Karpas-422 (cell line): ENCODE results near the gene AATK. TPM values are rescaled to one million over a fixed set of nuclear protein-coding genes. Genes with fewer than 3 reads are reported as not detected.
"Not testable (repeated sequence)": the region's sequence is repeated elsewhere in the genome, so short reads cannot be mapped to it uniquely, and the experiment has no call there.

Experiments used
- DNase-seq: peaks from one replicate; pipeline ENCODE4 v3.0.0-alpha.2; 2015
- H2AFZ ChIP-seq: fragments of 200-600 bp; sonication (generic); 2 replicates; pipeline ENCODE4 v1.6.1; 2014; ENCODE audit warnings: antibody characterized with exemption, low read length, mixed read lengths
- H3K27ac ChIP-seq: fragments of 200-600 bp; sonication (generic); 2 replicates; pipeline ENCODE4 v1.5.1; 2014; ENCODE audit warnings: mild to moderate bottlenecking, low read length, moderate library complexity
- H3K27me3 ChIP-seq: fragments of 200-600 bp; sonication (generic); 2 replicates; pipeline ENCODE4 v1.6.1; 2014; ENCODE audit warnings: low read length, mixed read lengths
- H3K36me3 ChIP-seq: fragments of 200-600 bp; sonication (generic); 2 replicates; pipeline ENCODE4 v1.6.1; 2014; ENCODE audit warnings: low read length, mixed read lengths; ENCODE audit not compliant: insufficient read depth
- H3K4me1 ChIP-seq: fragments of 200-600 bp; sonication (generic); 2 replicates; pipeline ENCODE4 v1.6.1; 2014; ENCODE audit warnings: mild to moderate bottlenecking, low read length, mixed read lengths
- H3K4me2 ChIP-seq: fragments of 200-600 bp; sonication (generic); 2 replicates; pipeline ENCODE4 v1.6.1; 2014; ENCODE audit warnings: low read length, low read depth, mild to moderate bottlenecking; ENCODE audit not compliant: poor library complexity, severe bottlenecking
- H3K4me3 ChIP-seq: fragments of 200-600 bp; sonication (generic); 2 replicates; pipeline ENCODE4 v1.5.1; 2014; ENCODE audit warnings: mild to moderate bottlenecking, antibody characterized with exemption, low read length, mixed read lengths
- H3K79me2 ChIP-seq: fragments of 200-600 bp; sonication (generic); 2 replicates; pipeline ENCODE4 v1.6.1; 2014; ENCODE audit warnings: mild to moderate bottlenecking, low read length, mixed read lengths
- H3K9ac ChIP-seq: fragments of 200-600 bp; sonication (generic); 2 replicates; pipeline ENCODE4 v1.6.0; 2014; ENCODE audit warnings: low read length
- H3K9me2 ChIP-seq: fragments of 200-600 bp; sonication (generic), shearing (Covaris generic); replicated peaks from 2 replicates; pipeline ENCODE4 v1.6.0; 2014; ENCODE audit warnings: mild to moderate bottlenecking, low read length, moderate library complexity; ENCODE audit not compliant: insufficient read depth
- H3K9me3 ChIP-seq: fragments of 300-700, 200-600 bp; sonication (generic); 2 replicates; pipeline ENCODE4 v1.6.1; 2014; ENCODE audit warnings: low read length, mixed read lengths
- H4K20me1 ChIP-seq: fragments of 200-600 bp; sonication (generic); 2 replicates; pipeline ENCODE4 v1.6.1; 2014; ENCODE audit warnings: mild to moderate bottlenecking, antibody characterized with exemption, low read length, low read depth; ENCODE audit not compliant: insufficient read depth
- total RNA-seq: library from RNA; depleted of rRNA; stranded (reverse); fragments of >200 nt; shearing (Covaris generic); gene quantifications from 2 replicates; pipeline ENCODE4 v1.2.3, GENCODE V29; 2014; ENCODE audit warnings: low replicate concordance

The AATK gene
- total RNA-seq, 1 experiment from 2014 or later: not detected

DNA sequence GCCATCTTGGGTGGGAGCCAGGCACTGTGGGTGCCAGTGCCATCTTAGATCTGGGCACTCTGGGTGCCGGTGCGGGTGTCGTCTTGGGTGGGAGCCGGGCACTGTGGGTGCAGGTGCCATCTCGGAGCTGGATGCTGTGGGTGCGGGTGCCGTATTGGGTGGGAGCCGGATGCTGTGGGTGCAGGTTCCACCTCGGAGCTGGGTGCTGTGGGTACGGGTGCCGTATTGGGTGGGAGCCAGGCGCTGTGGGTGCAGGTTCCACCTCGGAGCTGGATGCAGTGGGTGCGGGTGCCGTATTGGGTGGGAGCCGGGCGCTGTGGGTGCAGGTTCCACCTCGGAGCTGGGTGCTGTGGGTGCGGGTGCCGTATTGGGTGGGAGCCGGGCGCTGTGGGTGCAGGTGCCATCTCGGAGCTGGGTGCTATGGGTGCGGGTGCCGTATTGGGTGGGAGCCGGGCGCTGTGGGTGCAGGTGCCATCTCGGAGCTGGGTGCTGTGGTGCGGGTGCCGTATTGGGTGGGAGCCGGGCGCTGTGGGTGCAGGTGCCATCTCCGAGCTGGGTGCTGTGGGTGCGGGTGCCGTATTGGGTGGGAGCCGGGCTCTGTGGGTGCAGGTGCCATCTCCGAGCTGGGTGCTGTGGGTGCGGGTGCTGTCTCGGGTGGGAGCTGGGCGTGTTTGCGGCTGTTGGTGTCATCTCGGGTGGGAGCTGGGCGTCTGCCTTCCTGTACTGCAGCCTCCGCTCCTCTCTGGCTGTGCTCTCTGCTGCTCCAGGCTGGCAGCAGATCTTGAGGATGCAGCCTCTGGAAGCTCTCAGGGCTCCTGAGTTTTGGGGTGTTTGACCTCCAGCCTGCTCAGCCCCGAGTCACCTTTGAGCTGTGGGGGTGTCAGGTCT is 87.8 kb downstream of the AATK start:
- not testable (repeated sequence) for H3K79me2 ChIP-seq, H3K4me1 ChIP-seq

DNA sequence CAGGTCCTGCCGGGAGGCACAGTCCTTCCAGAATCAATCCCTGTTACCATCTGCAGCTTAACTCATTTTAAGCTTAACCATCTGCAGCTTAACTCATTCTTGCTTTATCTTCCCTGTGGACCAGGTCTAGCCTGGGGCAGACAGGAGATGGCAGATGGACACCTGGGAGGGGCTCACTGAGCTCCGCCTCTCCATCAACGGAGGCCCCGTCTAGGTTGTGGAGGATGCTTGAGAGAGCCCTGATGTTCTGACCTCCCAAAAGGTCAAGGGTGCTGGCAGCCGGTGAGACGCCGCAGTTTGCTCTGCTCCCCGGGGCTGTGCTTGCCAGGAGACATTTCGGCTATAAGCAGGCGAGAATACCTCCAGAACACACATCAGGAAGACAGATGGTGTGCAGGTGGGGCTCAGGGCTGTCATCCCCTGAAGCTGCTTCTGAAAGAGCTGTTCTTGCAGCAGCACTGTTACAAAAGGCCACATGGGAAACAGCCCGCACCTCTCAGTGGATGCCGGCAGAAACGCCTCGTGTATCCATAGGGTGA is 89.8 kb downstream of the AATK start:
- H3K79me2 ChIP-seq: no peaks in the 10 kb centered on the region

More for the DNA sequence above, 87.8 kb downstream of the AATK start:
- not testable (repeated sequence) for H3K9ac ChIP-seq, H3K9me3 ChIP-seq, H3K9me2 ChIP-seq, H3K27me3 ChIP-seq, H4K20me1 ChIP-seq, H2AFZ ChIP-seq, DNase-seq, H3K4me2 ChIP-seq, H3K4me3 ChIP-seq, H3K36me3 ChIP-seq, H3K27ac ChIP-seq

DNA sequence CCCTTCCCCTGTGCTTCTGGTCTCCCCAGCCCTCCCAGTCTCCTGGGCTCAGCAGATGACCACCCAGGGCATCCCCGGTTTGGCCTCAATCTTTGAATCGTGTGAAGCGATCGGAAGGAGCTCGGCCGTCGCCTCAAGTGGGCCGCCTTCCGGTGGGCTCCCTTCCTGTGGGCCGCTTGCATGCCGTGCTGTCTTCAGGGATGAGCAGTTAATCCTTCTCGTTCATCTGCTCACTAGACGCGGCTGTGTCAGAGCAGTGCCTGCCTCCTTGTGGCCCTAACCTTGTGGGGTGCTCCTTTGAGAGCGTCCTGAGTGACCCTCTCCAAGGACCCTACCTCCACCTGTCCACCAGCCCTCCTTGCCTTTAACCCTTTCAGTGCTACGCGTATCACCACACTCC is 90.7 kb downstream of the AATK start:
- no peak overlapping the region for H3K4me2 ChIP-seq
- H3K9me2 ChIP-seq: no peaks in the 10 kb centered on the region
- DNase-seq: no peak
- no peaks in the 10 kb centered on the region for H3K79me2 ChIP-seq
- H3K9ac ChIP-seq: no peak overlapping the region
- H3K27ac ChIP-seq: no peak overlapping the region
- no peaks in the 10 kb centered on the region for H3K9me3 ChIP-seq
- H3K4me1 ChIP-seq: no peaks in the 10 kb centered on the region
- H3K27me3 ChIP-seq: no peaks in the 10 kb centered on the region
- no peaks in the 10 kb centered on the region for H4K20me1 ChIP-seq
- H2AFZ ChIP-seq: no peak overlapping the region
- H3K36me3 ChIP-seq: no peaks in the 10 kb centered on the region
- no peak overlapping the region for H3K4me3 ChIP-seq

More for the DNA sequence above, 89.8 kb downstream of the AATK start:
- Histone ChIP-seq H2AFZ (no peak overlapping the region), H3K27ac (no peak overlapping the region), H3K4me1 (no peaks in the 10 kb centered on the region), H3K9me2 (no peaks in the 10 kb centered on the region), H3K4me2 (no peak overlapping the region), H3K4me3 (no peak overlapping the region), H4K20me1 (no peaks in the 10 kb centered on the region), H3K9ac (no peak overlapping the region), H3K27me3 (no peaks in the 10 kb centered on the region), H3K36me3 (no peaks in the 10 kb centered on the region), H3K9me3 (no peaks in the 10 kb centered on the region)
- DNase-seq: no peak

DNA sequence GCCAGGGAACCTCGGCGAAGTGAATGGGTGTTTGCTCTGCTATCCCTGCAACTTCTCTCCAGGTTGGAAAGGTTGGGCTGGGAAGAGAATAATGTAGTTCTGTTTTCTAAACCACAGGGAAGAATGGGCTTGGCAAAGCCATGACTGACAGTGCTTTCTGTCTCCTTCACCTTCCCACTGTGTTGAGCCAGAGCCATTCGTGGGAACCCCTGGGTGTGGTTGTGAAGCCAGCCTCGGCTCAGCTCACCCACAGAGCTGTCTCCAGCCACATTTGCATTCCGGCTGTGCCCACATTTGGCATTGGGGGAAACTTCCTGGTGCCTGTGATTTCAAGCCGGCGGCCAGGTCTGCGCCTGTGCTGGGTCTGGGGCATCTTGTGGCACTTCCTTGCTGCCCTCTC is 91.1 kb downstream of the AATK start:
- Histone ChIP-seq H3K79me2 (no peaks in the 10 kb centered on the region), H3K9ac (no peak overlapping the region)

DNA sequence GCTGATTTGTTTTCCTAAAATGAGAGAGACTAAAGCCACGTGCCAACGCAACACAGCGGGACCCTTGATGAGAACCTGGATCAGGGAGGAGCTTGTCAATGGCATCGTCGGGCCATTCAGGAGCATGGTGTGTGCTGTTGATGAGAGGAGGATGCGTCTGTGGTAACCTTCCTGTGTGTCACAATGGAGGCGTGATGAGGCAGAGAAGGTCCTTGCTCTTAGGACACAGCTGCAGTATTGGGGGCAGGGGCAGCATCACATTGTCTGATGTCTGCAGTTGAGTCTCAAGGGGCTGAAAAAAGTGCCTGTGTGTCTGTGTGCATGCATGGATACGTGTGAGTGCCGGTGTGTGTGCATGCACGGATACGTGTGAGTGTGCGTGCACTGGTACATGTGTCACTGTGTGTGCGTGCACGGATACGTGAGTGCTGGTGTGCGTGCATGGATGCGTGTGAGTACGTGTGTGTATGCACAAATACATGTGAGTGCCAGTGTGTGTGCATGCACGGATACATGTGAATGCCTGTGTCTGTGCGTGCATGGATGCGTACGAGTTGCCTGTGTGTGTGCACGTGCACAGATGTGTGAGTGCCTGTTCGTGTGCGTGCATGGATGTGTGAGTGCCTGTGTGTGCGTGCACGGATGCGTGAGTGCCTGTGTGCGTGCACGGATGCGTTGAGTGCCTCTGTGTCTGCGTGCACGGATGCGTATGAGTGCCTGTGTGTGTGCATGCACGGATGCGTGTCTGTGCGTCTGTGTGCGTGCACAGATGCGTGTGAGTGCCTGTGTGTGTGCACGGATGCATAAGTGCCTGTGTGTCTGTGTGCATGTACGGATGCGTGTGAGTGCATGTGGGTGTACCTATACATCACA is 91.8 kb downstream of the AATK start:
- DNase-seq: no peak
- Histone ChIP-seq H3K9me3 (no peaks in the 10 kb centered on the region), H4K20me1 (no peaks in the 10 kb centered on the region), H3K27me3 (no peaks in the 10 kb centered on the region), H3K4me2 (no peak overlapping the region), H3K79me2 (no peaks in the 10 kb centered on the region), H3K4me3 (no peak overlapping the region), H2AFZ (no peak overlapping the region), H3K9ac (no peak overlapping the region), H3K27ac (no peak overlapping the region), H3K36me3 (no peaks in the 10 kb centered on the region), H3K9me2 (no peaks in the 10 kb centered on the region), H3K4me1 (no peaks in the 10 kb centered on the region)

More for the DNA sequence above, 91.1 kb downstream of the AATK start:
- Histone ChIP-seq H4K20me1 (no peaks in the 10 kb centered on the region), H3K4me1 (no peaks in the 10 kb centered on the region), H3K36me3 (no peaks in the 10 kb centered on the region), H3K9me3 (no peaks in the 10 kb centered on the region), H3K27me3 (no peaks in the 10 kb centered on the region), H3K27ac (no peak overlapping the region), H3K9me2 (no peaks in the 10 kb centered on the region), H2AFZ (no peak overlapping the region), H3K4me3 (no peak overlapping the region), H3K4me2 (no peak overlapping the region)
- no peak for DNase-seq

DNA sequence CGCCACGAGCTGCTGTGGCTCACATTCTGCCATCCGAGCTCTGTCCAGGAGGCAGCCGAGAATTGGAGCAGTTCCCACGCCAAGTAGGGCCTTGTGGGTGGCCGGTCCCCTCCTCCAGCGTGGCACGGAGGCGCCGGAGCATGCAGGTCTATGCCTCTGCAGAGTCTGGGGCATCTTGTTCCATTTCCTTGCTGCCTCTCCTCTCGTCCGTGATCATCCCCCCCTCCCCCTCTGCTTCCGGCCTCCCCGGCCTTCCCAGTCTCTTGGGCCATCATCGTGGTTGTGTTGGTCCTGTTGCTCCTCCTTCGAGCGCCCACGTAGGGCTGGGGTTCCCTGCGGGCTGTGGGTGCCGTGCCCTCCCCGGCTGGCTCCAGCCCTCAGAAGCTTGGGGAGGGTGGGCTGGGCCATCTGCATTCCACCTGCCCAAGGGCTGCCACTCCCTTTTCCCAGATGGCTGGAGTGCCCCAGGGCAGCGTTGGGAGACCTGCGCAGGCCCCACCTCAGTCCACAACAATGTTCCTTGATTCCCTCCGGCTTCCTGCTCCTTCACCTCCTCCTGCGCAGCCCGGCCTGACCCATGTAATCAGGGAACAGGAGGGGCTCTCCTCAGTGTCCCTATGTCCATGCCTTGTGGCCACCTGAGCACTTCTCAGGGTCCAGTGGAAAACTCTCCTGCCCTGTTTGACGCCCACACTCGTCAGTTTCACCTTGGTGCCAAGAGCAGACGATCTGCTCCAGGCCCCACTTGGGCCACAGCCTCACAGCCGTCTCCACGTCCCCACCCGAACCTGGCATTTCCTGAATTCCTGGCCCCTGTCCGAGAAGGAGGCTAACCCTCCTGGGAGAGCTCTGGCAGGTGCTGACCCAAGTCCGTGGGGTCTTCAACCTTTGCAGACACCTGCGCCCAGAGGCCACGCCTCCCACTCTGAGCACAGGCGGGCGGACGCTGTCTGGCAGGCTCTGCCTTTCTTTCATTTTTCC is 94.0 kb downstream of the AATK start:
- Histone ChIP-seq H3K4me2 (no peak overlapping the region), H3K79me2 (no peaks in the 10 kb centered on the region), H3K9me3 (no peaks in the 10 kb centered on the region), H3K4me1 (no peaks in the 10 kb centered on the region), H3K9ac (no peak overlapping the region), H3K36me3 (no peaks in the 10 kb centered on the region), H3K9me2 (no peaks in the 10 kb centered on the region), H3K4me3 (no peak overlapping the region), H2AFZ (no peak overlapping the region), H4K20me1 (no peaks in the 10 kb centered on the region), H3K27ac (no peak overlapping the region), H3K27me3 (no peaks in the 10 kb centered on the region)
- DNase-seq: no peak

DNA sequence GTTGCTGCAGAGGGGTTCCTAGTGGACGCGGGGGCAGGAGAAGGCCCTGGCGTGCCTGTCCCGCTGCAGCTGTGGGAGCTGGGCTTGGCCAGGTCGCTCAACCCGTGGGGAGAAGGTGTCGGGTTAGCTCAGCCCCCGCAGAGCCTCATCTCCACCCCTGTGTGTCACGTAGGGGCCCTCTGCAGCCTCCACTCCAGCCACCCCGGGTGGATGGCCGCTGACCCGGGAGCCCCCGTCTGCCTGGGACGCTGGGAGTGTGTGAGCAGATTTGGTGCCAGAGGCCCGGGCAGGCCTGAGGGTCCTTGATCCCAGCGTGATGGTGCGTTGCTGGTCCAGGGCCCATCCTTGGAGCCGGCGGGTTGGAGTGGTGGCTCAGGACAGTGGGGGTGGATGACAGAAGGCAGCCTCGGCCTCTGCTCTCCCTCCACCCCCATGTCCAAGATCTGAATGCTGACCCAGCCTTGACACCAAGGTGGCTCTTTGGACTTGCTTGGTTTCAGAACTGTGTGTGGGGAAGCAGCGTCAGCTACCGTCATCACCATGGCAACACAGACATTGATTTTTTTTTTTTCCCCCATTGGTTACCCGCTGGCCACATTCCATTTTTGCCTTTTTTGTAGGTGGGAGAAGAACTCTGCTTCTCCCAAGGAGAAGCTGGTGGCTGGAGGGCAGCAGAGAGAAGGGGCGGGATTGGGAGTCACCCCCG is 95.3 kb downstream of the AATK start:
- no peak overlapping the region for H3K4me2 ChIP-seq
- H3K79me2 ChIP-seq: no peaks in the 10 kb centered on the region

More for the DNA sequence above, 95.3 kb downstream of the AATK start:
- no peaks in the 10 kb centered on the region for H4K20me1 ChIP-seq
- no peak overlapping the region for H3K4me3 ChIP-seq
- H2AFZ ChIP-seq: no peak overlapping the region
- no peaks in the 10 kb centered on the region for H3K4me1 ChIP-seq
- DNase-seq: no peak
- no peaks in the 10 kb centered on the region for H3K9me3 ChIP-seq
- H3K27ac ChIP-seq: no peak overlapping the region
- no peaks in the 10 kb centered on the region for H3K36me3 ChIP-seq
- no peaks in the 10 kb centered on the region for H3K27me3 ChIP-seq
- H3K9me2 ChIP-seq: no peaks in the 10 kb centered on the region
- H3K9ac ChIP-seq: no peak overlapping the region
